Mammary epithelial cell (primary cell): ENCODE results near the gene FRYL.

Experiments
- CTCF ChIP-seq, 2 donors: IDR thresholded peaks in 1 of 2; conservative IDR thresholded peaks in 1 of 2; 2 replicates each; pipeline ENCODE4 v1.5.1; 2011 to 2012; ENCODE audit warnings: inconsistent platforms in 2 of 2, low read length in 2 of 2, mild to moderate bottlenecking in 2 of 2, control low read depth in 1 of 2, low read depth in 1 of 2; ENCODE audit not compliant: insufficient read depth in 1 of 2; ENCODE audit errors: extremely low read depth in 1 of 2
- EZH2 ChIP-seq: IDR thresholded peaks from 2 replicates; pipeline ENCODE4 v1.6.1; 2012; ENCODE audit warnings: low read length, inconsistent platforms, borderline replicate concordance

- TF ChIP-seq CTCF (conservative IDR thresholded peaks at IDR 0.05 in 1 of 2, IDR thresholded peaks at IDR 0.05 in 1 of 2; ENCODE audit: extremely low read depth in 1 of 2, insufficient read depth in 1 of 2, low read depth in 1 of 2, low read length in 2 of 2) (no peak), EZH2 (no peak)
Measured at GRCh38 chr4:48642421-48643374, 137.4 kb downstream of the FRYL start.
